Activated naive CD4-positive, alpha-beta T cell treated with anti-CD3 and anti-CD28 coated beads, Interleukin-2, amount 10 ng/mL, durations not matched to agents 7 days and 5 days (primary cell): ENCODE data around the gene KRT33B.
A peak's percentile ranks its signal among the peaks of the same experiment; 100 is the strongest.
"Not testable (repeated sequence)": the region's sequence is repeated elsewhere in the genome, so short reads cannot be mapped to it uniquely, and the experiment has no call there.

Experiments used
- CTCF ChIA-PET: fragments of 350-600 bp; sonication (Branson Sonifier 250); formaldehyde crosslinking; loops from one replicate; lab custom pipeline; 2021; ENCODE audit warnings: antibody characterized with exemption; lab: Charles Lee
- DNase-seq: peaks from one replicate; pipeline ENCODE4 v3.0.0-alpha.2; 2020
- H3K27ac Mint-ChIP-seq: one replicate; pipeline ENCODE4 v1.8.0; 2021; ENCODE audit warnings: mild to moderate bottlenecking, moderate library complexity, mixed read lengths
- H3K27me3 Mint-ChIP-seq: one replicate; pipeline ENCODE4 v1.8.0; 2021; ENCODE audit warnings: mild to moderate bottlenecking, mixed read lengths
- H3K36me3 Mint-ChIP-seq: one replicate; pipeline ENCODE4 v1.8.0; 2021; ENCODE audit warnings: mixed read lengths
- H3K4me1 Mint-ChIP-seq: one replicate; pipeline ENCODE4 v1.8.0; 2021; ENCODE audit warnings: mixed read lengths
- H3K4me3 Mint-ChIP-seq: one replicate; pipeline ENCODE4 v1.8.0; 2021; ENCODE audit warnings: mild to moderate bottlenecking, moderate library complexity, mixed read lengths
- H3K9me3 Mint-ChIP-seq: one replicate; pipeline ENCODE4 v1.8.0; 2021; ENCODE audit warnings: mixed read lengths

The KRT33B gene

GRCh38 chr17:41347869-41348760 lies 21.5 kb downstream of the KRT33B start:
- no peak for DNase-seq
- peaks cover 12% of the 10 kb centered on the region for H3K27me3 Mint-ChIP-seq
- CTCF ChIA-PET: interaction anchor here (0.6 to 1.1 kb wide), 3 partner anchors 19 to 1073 kb away, joined by 3 to 4 read pairs (median 3); no protein-coding TSS in a partner anchor
- H3K4me1 Mint-ChIP-seq: peaks cover 9% of the 10 kb centered on the region
- H3K4me3 Mint-ChIP-seq: no peak overlapping the region
- peaks cover 8% of the 10 kb centered on the region for H3K9me3 Mint-ChIP-seq
- peaks cover 5% of the 10 kb centered on the region for H3K36me3 Mint-ChIP-seq
- no peak overlapping the region for H3K27ac Mint-ChIP-seq

GRCh38 chr17:41346421-41346820 lies 23.2 kb downstream of the KRT33B start:
- DNase-seq, H3K4me3 Mint-ChIP-seq, H3K27ac Mint-ChIP-seq, CTCF ChIA-PET, H3K27me3 Mint-ChIP-seq: not testable (repeated sequence)
- Mint-ChIP-seq H3K9me3 (peaks cover 23% of the 10 kb centered on the region), H3K4me1 (peaks cover 22% of the 10 kb centered on the region), H3K36me3 (peaks cover 19% of the 10 kb centered on the region)

- H3K27ac Mint-ChIP-seq: no peak overlapping the region
- peaks cover 23% of the 10 kb centered on the region for H3K9me3 Mint-ChIP-seq
- CTCF ChIA-PET: no interaction called here
- H3K4me1 Mint-ChIP-seq: peaks cover 26% of the 10 kb centered on the region
- H3K4me3 Mint-ChIP-seq: no peak overlapping the region
- no peak for DNase-seq
- peaks cover 19% of the 10 kb centered on the region for H3K36me3 Mint-ChIP-seq
- H3K27me3 Mint-ChIP-seq: peaks cover 4% of the 10 kb centered on the region
These were observed 23.6 kb downstream of the KRT33B start for GRCh38 chr17:41345992-41346391.

- CTCF ChIA-PET: no interaction called here
- Mint-ChIP-seq H3K9me3 (peaks cover 23% of the 10 kb centered on the region), H3K27ac (no peak overlapping the region), H3K4me1 (peaks cover 56% of the 10 kb centered on the region), H3K36me3 (peaks cover 19% of the 10 kb centered on the region), H3K27me3 (peaks cover 4% of the 10 kb centered on the region), H3K4me3 (no peak overlapping the region)
- no peak for DNase-seq
These were observed 26.6 kb downstream of the KRT33B start for GRCh38 chr17:41343029-41343428.

- CTCF ChIA-PET: no interaction called here
- peaks cover 61% of the 10 kb centered on the region for H3K4me1 Mint-ChIP-seq
- peak; percentile 84 for DNase-seq
- peak overlapping the region; percentile 88 for H3K27ac Mint-ChIP-seq
- peak overlapping the region; percentile 10 for H3K4me3 Mint-ChIP-seq
- H3K27me3 Mint-ChIP-seq: peaks cover 6% of the 10 kb centered on the region
- H3K36me3 Mint-ChIP-seq: peaks cover 19% of the 10 kb centered on the region
- H3K9me3 Mint-ChIP-seq: peaks cover 23% of the 10 kb centered on the region
These were observed 28.4 kb downstream of the KRT33B start for GRCh38 chr17:41340934-41341861.

GRCh38 chr17:41340494-41340893 lies 29.1 kb downstream of the KRT33B start:
- H3K27me3 Mint-ChIP-seq: peaks cover 9% of the 10 kb centered on the region
- H3K27ac Mint-ChIP-seq: peak overlapping the region; percentile 88
- H3K9me3 Mint-ChIP-seq: peaks cover 23% of the 10 kb centered on the region
- peaks cover 19% of the 10 kb centered on the region for H3K36me3 Mint-ChIP-seq
- CTCF ChIA-PET: no interaction called here
- peaks cover 66% of the 10 kb centered on the region for H3K4me1 Mint-ChIP-seq
- H3K4me3 Mint-ChIP-seq: peak overlapping the region; percentile 8
- DNase-seq: no peak

- Mint-ChIP-seq H3K4me1 (peaks cover 73% of the 10 kb centered on the region), H3K4me3 (no peak overlapping the region), H3K36me3 (peaks cover 19% of the 10 kb centered on the region), H3K27me3 (peaks cover 17% of the 10 kb centered on the region), H3K27ac (peak overlapping the region; percentile 88), H3K9me3 (peaks cover 23% of the 10 kb centered on the region)
- CTCF ChIA-PET: interaction anchor here (1.0 to 1.1 kb wide), 2 partner anchors 158 to 309 kb away, joined by 3 to 4 read pairs; no protein-coding TSS in a partner anchor
- no peak for DNase-seq
These were observed 29.9 kb downstream of the KRT33B start for GRCh38 chr17:41339571-41340172.

- peaks cover 21% of the 10 kb centered on the region for H3K27me3 Mint-ChIP-seq
- peaks cover 21% of the 10 kb centered on the region for H3K9me3 Mint-ChIP-seq
- H3K27ac Mint-ChIP-seq: peak overlapping the region; percentile 88
- H3K36me3 Mint-ChIP-seq: peaks cover 19% of the 10 kb centered on the region
- H3K4me3 Mint-ChIP-seq: no peak overlapping the region
- CTCF ChIA-PET: interaction anchor here (1.0 to 1.1 kb wide), 3 partner anchors 30 to 309 kb away, joined by 3 to 4 read pairs (median 4); partner anchors contain the start of gene KRTAP16-1
- peaks cover 77% of the 10 kb centered on the region for H3K4me1 Mint-ChIP-seq
- no peak for DNase-seq
These were observed 30.6 kb downstream of the KRT33B start for GRCh38 chr17:41338961-41339485.

- CTCF ChIA-PET: no interaction called here
- Mint-ChIP-seq H3K9me3 (no peaks in the 10 kb centered on the region), H3K27me3 (peaks cover 32% of the 10 kb centered on the region), H3K36me3 (no peaks in the 10 kb centered on the region), H3K4me3 (no peak overlapping the region), H3K4me1 (peaks cover 53% of the 10 kb centered on the region), H3K27ac (no peak overlapping the region)
- DNase-seq: no peak
These were observed 33.9 kb downstream of the KRT33B start for GRCh38 chr17:41335747-41336146.

GRCh38 chr17:41334385-41335305 lies 35.0 kb downstream of the KRT33B start:
- H3K36me3 Mint-ChIP-seq: no peaks in the 10 kb centered on the region
- no peak overlapping the region for H3K27ac Mint-ChIP-seq
- peaks cover 42% of the 10 kb centered on the region for H3K4me1 Mint-ChIP-seq
- no peak overlapping the region for H3K4me3 Mint-ChIP-seq
- no peak for DNase-seq
- CTCF ChIA-PET: no interaction called here
- no peaks in the 10 kb centered on the region for H3K9me3 Mint-ChIP-seq
- H3K27me3 Mint-ChIP-seq: peaks cover 32% of the 10 kb centered on the region

- Mint-ChIP-seq H3K4me1 (peaks cover 34% of the 10 kb centered on the region), H3K27ac (no peak overlapping the region), H3K36me3 (no peaks in the 10 kb centered on the region), H3K27me3 (peaks cover 32% of the 10 kb centered on the region), H3K4me3 (no peak overlapping the region), H3K9me3 (no peaks in the 10 kb centered on the region)
- no peak for DNase-seq
- CTCF ChIA-PET: interaction anchor here (1.0 kb wide), 1 partner anchor 10 kb away, joined by 3 read pairs; no protein-coding TSS in a partner anchor
These were observed 35.8 kb downstream of the KRT33B start for GRCh38 chr17:41333836-41334235.

- Mint-ChIP-seq H3K4me1 (peaks cover 32% of the 10 kb centered on the region), H3K36me3 (no peaks in the 10 kb centered on the region), H3K27me3 (peaks cover 32% of the 10 kb centered on the region), H3K9me3 (no peaks in the 10 kb centered on the region), H3K27ac (no peak overlapping the region), H3K4me3 (no peak overlapping the region)
- CTCF ChIA-PET: interaction anchor here (1.0 kb wide), 1 partner anchor 9 kb away, joined by 3 read pairs; no protein-coding TSS in a partner anchor
- DNase-seq: no peak
These were observed 36.5 kb downstream of the KRT33B start for GRCh38 chr17:41333098-41333497.

- no peak overlapping the region for H3K4me3 Mint-ChIP-seq
- H3K9me3 Mint-ChIP-seq: no peaks in the 10 kb centered on the region
- peaks cover 30% of the 10 kb centered on the region for H3K4me1 Mint-ChIP-seq
- peaks cover 32% of the 10 kb centered on the region for H3K27me3 Mint-ChIP-seq
- DNase-seq: no peak
- H3K27ac Mint-ChIP-seq: no peak overlapping the region
- H3K36me3 Mint-ChIP-seq: no peaks in the 10 kb centered on the region
- CTCF ChIA-PET: no interaction called here
These were observed 37.4 kb downstream of the KRT33B start for GRCh38 chr17:41332239-41332638.
